GM12878 (cell line): Measurements from ENCODE around the gene CTDP1.
"Not testable (repeated sequence)": the region's sequence is repeated elsewhere in the genome, so short reads cannot be mapped to it uniquely, and the experiment has no call there.

Experiments
- CTCF ChIP-seq, 3 experiments: IDR thresholded peaks in 2 of 3; conservative IDR thresholded peaks in 1 of 3; 2 replicates each; pipeline ENCODE4 v1.5.1; 2011; ENCODE audit warnings: low read depth in 3 of 3, low read length in 3 of 3, mild to moderate bottlenecking in 3 of 3, control low read depth in 2 of 3, moderate library complexity in 2 of 3, inconsistent platforms in 1 of 3, mixed read lengths in 1 of 3; ENCODE audit not compliant: control insufficient read depth in 2 of 3, insufficient read depth in 1 of 3; ENCODE audit errors: extremely low read depth in 1 of 3
- EZH2 ChIP-seq: IDR thresholded peaks from 2 replicates; pipeline ENCODE4 v1.6.1; 2012; ENCODE audit warnings: low read depth, mild to moderate bottlenecking, control low read depth, inconsistent platforms, low read length, borderline replicate concordance; ENCODE audit not compliant: control insufficient read depth
- NKRF ChIP-seq: fragments of 450-650 bp; conservative IDR thresholded peaks from 2 replicates; pipeline ENCODE4 v1.6.1; 2017; ENCODE audit warnings: mild to moderate bottlenecking, moderate library complexity
- TAF1 ChIP-seq: IDR thresholded peaks from 2 replicates; pipeline ENCODE4 v1.6.1; 2011; ENCODE audit warnings: mild to moderate bottlenecking, low read depth, low read length, borderline replicate concordance
- ZNF207 ChIP-seq: fragments of 450-650 bp; IDR thresholded peaks from 2 replicates; pipeline ENCODE4 v1.6.1; 2014; ENCODE audit warnings: antibody characterized with exemption, mild to moderate bottlenecking, borderline replicate concordance
- ZNF217 ChIP-seq: fragments of 450-650 bp; IDR thresholded peaks from 2 replicates; pipeline ENCODE4 v1.6.1; 2017; ENCODE audit warnings: antibody characterized with exemption, mild to moderate bottlenecking

- TF ChIP-seq CTCF (IDR thresholded peaks at IDR 0.05 in 2 of 3, conservative IDR thresholded peaks at IDR 0.05 in 1 of 3; ENCODE audit: control insufficient read depth in 2 of 3, extremely low read depth in 1 of 3, insufficient read depth in 1 of 3, low read depth in 3 of 3, low read length in 3 of 3); NKRF; TAF1; EZH2; ZNF207; ZNF217: not testable (repeated sequence)
Observed at GRCh38 chr18:79719478-79720358, 40.1 kb downstream of the CTDP1 start.
